H1 (cell line): ENCODE results near the gene RNF10. TPM values are rescaled to one million over a fixed set of nuclear protein-coding genes. Genes with fewer than 3 reads are reported as not detected.
"Not testable (repeated sequence)": the region's sequence is repeated elsewhere in the genome, so short reads cannot be mapped to it uniquely, and the experiment has no call there.

Experiments used
- CTCF ChIA-PET: fragments of 300-600 bp; sonication (Branson Sonifier 250); formaldehyde crosslinking; loops from one replicate; lab custom pipeline; 2021; ENCODE audit not compliant: partially characterized antibody; lab: Charles Lee
- POLR2A ChIA-PET: fragments of 300-600 bp; sonication (Branson Sonifier 250); formaldehyde crosslinking; loops from one replicate; lab custom pipeline; 2021; ENCODE audit warnings: inconsistent platforms; ENCODE audit not compliant: partially characterized antibody; lab: Charles Lee
- DNase-seq, 2 experiments: peaks; one replicate each; pipeline versions ENCODE4 v3.0.0 to v3.0.0-alpha.2; 2010 to 2022; ENCODE audit warnings: low spot score in 2 of 2, low read depth in 1 of 2, mixed read lengths in 1 of 2
- FAIRE-seq: peaks from 2 replicates; lab custom pipeline; 2011; peaks lifted over from hg19 to GRCh38; lab: Jason Lieb, UNC
- H2AFZ ChIP-seq: 2 replicates; pipeline ENCODE4 v1.8.1; 2012; ENCODE audit warnings: low read length, inconsistent platforms
- H2AK5ac ChIP-seq: 2 replicates; pipeline ENCODE4 v1.6.1; 2013; ENCODE audit warnings: low read depth, low read length
- H2BK120ac ChIP-seq: replicated peaks from 2 replicates; pipeline ENCODE3; 2013; ENCODE audit warnings: low read depth, low read length, inconsistent platforms
- H2BK12ac ChIP-seq: 2 replicates; pipeline ENCODE4 v1.6.1; 2013; ENCODE audit warnings: low read depth, low read length
- H2BK15ac ChIP-seq: 2 replicates; pipeline ENCODE4 v1.6.1; 2013; ENCODE audit warnings: low read length
- H2BK20ac ChIP-seq: 2 replicates; pipeline ENCODE4 v1.6.1; 2013; ENCODE audit warnings: low read length
- H2BK5ac ChIP-seq: 2 replicates; pipeline ENCODE4 v1.6.1; 2013; ENCODE audit warnings: low read depth, low read length
- H3K14ac ChIP-seq: 2 replicates; pipeline ENCODE4 v1.6.1; 2013; ENCODE audit warnings: inconsistent platforms; ENCODE audit not compliant: insufficient read length
- H3K18ac ChIP-seq: 2 replicates; pipeline ENCODE4 v1.6.1; 2013; ENCODE audit warnings: low read length; ENCODE audit errors: extremely low read depth
- H3K23ac ChIP-seq: 2 replicates; pipeline ENCODE4 v1.6.1; 2013; ENCODE audit warnings: inconsistent platforms; ENCODE audit not compliant: insufficient read length
- H3K23me2 ChIP-seq: 2 replicates; pipeline ENCODE4 v1.6.1; 2013; ENCODE audit warnings: low read depth, low read length
- H3K27ac ChIP-seq: 2 replicates; pipeline ENCODE4 v1.6.1; 2011; ENCODE audit warnings: low read depth, low read length, inconsistent platforms
- H3K27me3 ChIP-seq, 4 experiments: replicated peaks in 1 of 4; 1 replicate in 1 of 4; 2 replicates in 3 of 4; pipeline versions ENCODE4 v1.6.1 to v1.8.1; 2011 to 2013; ENCODE audit warnings: low read length in 3 of 4, mild to moderate bottlenecking in 3 of 4, inconsistent platforms in 2 of 4, mixed read lengths in 2 of 4, moderate library complexity in 1 of 4; ENCODE audit not compliant: control insufficient read depth in 3 of 4, insufficient read depth in 3 of 4; ENCODE audit errors: extremely low read depth in 1 of 4
- H3K36me3 ChIP-seq, 4 experiments: 2 replicates each; pipeline versions ENCODE4 v1.6.1 to v1.8.1; 2011 to 2013; ENCODE audit warnings: mild to moderate bottlenecking in 4 of 4, low read length in 3 of 4, moderate library complexity in 2 of 4, control low read depth in 1 of 4, inconsistent platforms in 1 of 4; ENCODE audit not compliant: insufficient read depth in 4 of 4, control insufficient read depth in 2 of 4
- H3K4ac ChIP-seq: replicated peaks from 2 replicates; pipeline ENCODE3; 2013; ENCODE audit warnings: low read length, low read depth, mixed read lengths, inconsistent platforms; ENCODE audit not compliant: insufficient read length
- H3K4me1 ChIP-seq, 4 experiments: replicated peaks in 1 of 4; 1 replicate in 1 of 4; 2 replicates in 3 of 4; pipeline versions ENCODE4 v1.6.1 to v1.8.1; 2011 to 2013; ENCODE audit warnings: low read length in 3 of 4, inconsistent platforms in 2 of 4, mixed read lengths in 1 of 4; ENCODE audit not compliant: insufficient read depth in 4 of 4, control insufficient read depth in 3 of 4
- H3K4me2 ChIP-seq, 2 experiments: 2 replicates each; pipeline versions ENCODE4 v1.6.1 to v1.8.1; 2011 to 2013; ENCODE audit warnings: low read depth in 2 of 2, low read length in 2 of 2, control low read depth in 1 of 2, inconsistent platforms in 1 of 2, mild to moderate bottlenecking in 1 of 2; ENCODE audit not compliant: insufficient read depth in 1 of 2
- H3K4me3 ChIP-seq, 4 experiments: fragments of 200-600, 300-600 bp in 1 of 4; sonication (generic), shearing (Covaris generic), sonication (Bioruptor Twin) in 1 of 4; 2 replicates each; pipeline versions ENCODE4 v1.5.1 to v1.8.1; 2011 to 2016; ENCODE audit warnings: low read length in 4 of 4, low read depth in 3 of 4, control low read depth in 2 of 4, inconsistent platforms in 2 of 4, mild to moderate bottlenecking in 2 of 4, mixed read lengths in 1 of 4, moderate library complexity in 1 of 4; ENCODE audit not compliant: insufficient read depth in 2 of 4; ENCODE audit errors: extremely low read depth in 1 of 4
- H3K56ac ChIP-seq: replicated peaks from 2 replicates; pipeline ENCODE3; 2013; ENCODE audit warnings: low read depth, mild to moderate bottlenecking, mixed read lengths, low read length, inconsistent platforms; ENCODE audit not compliant: insufficient read length
- H3K79me1 ChIP-seq: 2 replicates; pipeline ENCODE4 v1.6.1; 2013; ENCODE audit warnings: low read depth, low read length, control low read depth
- H3K79me2 ChIP-seq, 2 experiments: 2 replicates each; pipeline versions ENCODE4 v1.6.1 to v1.8.1; 2012 to 2013; ENCODE audit warnings: low read length in 2 of 2, mild to moderate bottlenecking in 2 of 2, inconsistent platforms in 1 of 2; ENCODE audit not compliant: insufficient read depth in 2 of 2, control insufficient read depth in 1 of 2
- H3K9ac ChIP-seq, 4 experiments: replicated peaks in 1 of 4; 1 replicate in 1 of 4; 2 replicates in 3 of 4; pipeline versions ENCODE4 v1.6.1 to v1.8.1; 2011 to 2013; ENCODE audit warnings: low read depth in 3 of 4, low read length in 3 of 4, control low read depth in 2 of 4, mild to moderate bottlenecking in 2 of 4, moderate library complexity in 2 of 4, inconsistent platforms in 1 of 4; ENCODE audit errors: extremely low read depth in 1 of 4
- H3K9me3 ChIP-seq, 2 experiments: 2 replicates each; pipeline versions ENCODE4 v1.6.1 to v1.8.1; 2012 to 2013; ENCODE audit warnings: mild to moderate bottlenecking in 2 of 2, moderate library complexity in 2 of 2, control low read depth in 1 of 2, inconsistent platforms in 1 of 2, low read depth in 1 of 2, low read length in 1 of 2, mixed read lengths in 1 of 2; ENCODE audit not compliant: insufficient read depth in 2 of 2
- H4K20me1 ChIP-seq, 2 experiments: replicated peaks in 1 of 2; 2 replicates each; pipeline versions ENCODE3 to v1.8.1; 2011 to 2013; ENCODE audit warnings: inconsistent platforms in 2 of 2, low read length in 2 of 2, mild to moderate bottlenecking in 1 of 2; ENCODE audit not compliant: insufficient read depth in 2 of 2, control insufficient read depth in 1 of 2
- H4K5ac ChIP-seq: 2 replicates; pipeline ENCODE4 v1.6.1; 2013; ENCODE audit warnings: low read length, low read depth, mixed read lengths, inconsistent platforms; ENCODE audit not compliant: insufficient read length
- H4K8ac ChIP-seq: 2 replicates; pipeline ENCODE4 v1.8.0; 2013; ENCODE audit warnings: mild to moderate bottlenecking, moderate library complexity, low read length, inconsistent platforms; ENCODE audit not compliant: insufficient read depth; ENCODE audit errors: extremely low read depth
- H4K91ac ChIP-seq: replicated peaks from 2 replicates; pipeline ENCODE3; 2013; ENCODE audit warnings: low read length, mixed read lengths, inconsistent platforms; ENCODE audit not compliant: insufficient read length
- CREB1 ChIP-seq: IDR thresholded peaks from 2 replicates; pipeline ENCODE4 v1.6.1; 2012; ENCODE audit warnings: inconsistent platforms
- KDM4A ChIP-seq: IDR thresholded peaks from one replicate; pipeline ENCODE4 v1.7.1; 2012; ENCODE audit warnings: low read depth, mild to moderate bottlenecking, moderate library complexity, low read length, inconsistent platforms; ENCODE audit not compliant: severe bottlenecking
- SIX5 ChIP-seq: IDR thresholded peaks from 2 replicates; pipeline ENCODE4 v1.6.1; 2011; ENCODE audit warnings: mild to moderate bottlenecking, low read depth, low read length
- SP4 ChIP-seq: IDR thresholded peaks from 2 replicates; pipeline ENCODE4 v1.6.1; 2012; ENCODE audit warnings: low read length, inconsistent platforms
- WGBS, 2 experiments: shearing (Covaris generic) in 1 of 2; methylation state at CpG; one replicate each; pipeline versions ENCODE4 v1.1.6 to v1.1.7; 2013 to 2015; ENCODE audit warnings: low lambda C conversion rate in 2 of 2, mixed read lengths in 2 of 2, inconsistent platforms in 1 of 2, low coverage in 1 of 2, missing lambda C conversion rate in 1 of 2; ENCODE audit not compliant: insufficient replicate concordance in 2 of 2, insufficient coverage in 1 of 2, insufficient read length in 1 of 2; ENCODE audit errors: extremely low coverage in 1 of 2, missing lambda C conversion rate in 1 of 2; 5-methylcytosine and 5-hydroxymethylcytosine counted together
- polyA plus RNA-seq, 7 experiments: library from polyadenylated mRNA; depleted of rRNA in 3 of 7; stranded (reverse) in 5 of 7; unstranded in 2 of 7; fragments of >200 nt in 5 of 7; fragments of 200-250 nt in 2 of 7; gene quantifications; 1 replicate in 5 of 7; 2 replicates in 1 of 7; 4 replicates in 1 of 7; pipeline versions ENCODE4 v1.2.1 to v1.2.3, GENCODE V29; 2011 to 2013; ENCODE audit warnings: missing spikeins in 2 of 7, mixed read lengths in 2 of 7
- total RNA-seq: library from RNA; stranded (reverse); fragmentation: NEBNext Ultra II Directional; extraction: Animal tissue kit (Norgen Biotek cat#: 25700); gene quantifications from 2 replicates; pipeline ENCODE4 v1.2.1, GENCODE V29; 2021

The RNF10 gene
- total and polyA plus RNA-seq, 2 of the 8 experiments (the other 6 are each of a cell fraction or from before 2014, with no cell fraction given) = 71.6 to 171 TPM

DNA sequence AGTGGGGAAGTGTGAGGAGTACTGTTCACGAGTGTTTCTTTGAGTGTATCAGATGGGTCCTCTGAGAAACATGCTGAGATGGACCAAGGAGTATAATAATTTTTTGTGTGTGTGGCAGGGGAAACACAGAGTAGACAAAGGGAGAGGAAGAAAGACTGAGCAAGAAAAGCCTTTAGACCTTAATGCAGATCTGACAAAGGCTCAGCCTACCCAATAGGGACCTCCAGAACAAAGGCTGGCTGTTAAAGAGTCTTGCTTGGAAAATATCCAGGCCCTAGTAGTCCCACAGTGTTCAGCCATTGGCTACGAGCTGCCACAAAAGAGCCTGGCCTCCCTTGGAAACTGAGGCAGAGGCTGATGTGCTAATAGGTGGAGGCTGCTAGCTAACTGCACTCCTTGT lies 18.7 kb upstream of the RNF10 start (continued):
- TF ChIP-seq SP4 = no peak
- TF ChIP-seq KDM4A = no peak
- TF ChIP-seq CREB1 = no peak
- TF ChIP-seq SIX5 = no peak

DNA sequence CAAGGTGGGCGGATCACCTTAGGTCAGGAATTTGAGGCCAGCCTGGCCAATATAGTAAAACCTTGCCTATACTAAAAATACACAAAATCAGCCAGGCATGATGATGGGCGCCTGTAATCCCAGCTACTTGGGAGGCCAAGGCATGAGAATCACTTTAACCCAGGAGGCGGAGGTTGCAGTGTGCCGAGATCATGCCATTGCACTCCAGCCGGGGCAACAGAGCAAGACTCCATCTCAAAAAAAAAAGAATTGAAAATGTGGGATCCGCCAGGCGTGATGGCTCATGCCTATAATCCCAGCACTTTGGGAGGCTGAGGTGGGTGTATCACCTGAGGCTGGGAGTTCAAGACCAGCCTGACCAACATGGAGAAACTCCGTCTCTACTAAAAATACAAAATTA lies 14.8 kb upstream of the RNF10 start:
- H2BK15ac ChIP-seq, H3K4me3 ChIP-seq, H2AFZ ChIP-seq, H3K9me3 ChIP-seq, H3K27ac ChIP-seq, H3K4ac ChIP-seq, H3K56ac ChIP-seq, H3K4me1 ChIP-seq, H3K79me2 ChIP-seq, H3K18ac ChIP-seq, H3K4me2 ChIP-seq, H3K14ac ChIP-seq, FAIRE-seq, H4K8ac ChIP-seq, H3K9ac ChIP-seq, H4K20me1 ChIP-seq, H2BK20ac ChIP-seq, H2BK12ac ChIP-seq, H2BK120ac ChIP-seq, H3K79me1 ChIP-seq, H2BK5ac ChIP-seq, H3K23ac ChIP-seq, H2AK5ac ChIP-seq, H4K5ac ChIP-seq, H3K23me2 ChIP-seq, H3K27me3 ChIP-seq, DNase-seq, H4K91ac ChIP-seq: not testable (repeated sequence)
- ChIA-PET POLR2A (interaction anchor here (0.7 to 1.5 kb wide), 2 partner anchors 10 to 72 kb away, joined by 3 to 4 read pairs; no protein-coding TSS in a partner anchor), CTCF (interaction anchor here (1.4 kb wide), 1 partner anchor 42 kb away, joined by 3 read pairs; no protein-coding TSS in a partner anchor)
- H3K36me3 ChIP-seq = peaks cover 6 to 28% (median 14%) of the 10 kb centered on the region in 4 experiments; a peak in 7 of 8 replicates
- 93% methylated on average over 8 of the region's 8 CpGs; no CpG with 5 or more reads in 1 of the 2 experiments for WGBS, 2 experiments
